Thyroid gland (tissue), 4 donors: Measurements from ENCODE around the gene GALNT18. TPM values are rescaled to one million over a fixed set of nuclear protein-coding genes. Genes with fewer than 3 reads are reported as not detected.

Experiments
- DNase-seq, 2 donors: peaks; one replicate each; pipeline ENCODE4 v3.0.0-alpha.2; 2019
- H3K27ac ChIP-seq, 3 donors: fragments of 200-600 bp; sonication (generic); 1 replicate in 2 of 3; 2 replicates in 1 of 3; pipeline ENCODE4 v1.5.1; 2016 to 2019; ENCODE audit warnings: mild to moderate bottlenecking in 1 of 3, moderate library complexity in 1 of 3
- H3K27me3 ChIP-seq: fragments of 200-600 bp; sonication (generic); one replicate; pipeline ENCODE4 v1.5.1; 2019
- H3K36me3 ChIP-seq, 2 donors: fragments of 200-600 bp; sonication (generic); one replicate each; pipeline ENCODE4 v1.5.1; 2016 to 2019
- H3K4me1 ChIP-seq, 2 donors: fragments of 200-600 bp; sonication (generic); one replicate each; pipeline ENCODE4 v1.5.1; 2017 to 2019
- H3K4me3 ChIP-seq, 3 donors: fragments of 200-600 bp; sonication (generic); replicated peaks in 1 of 3; 1 replicate in 2 of 3; 2 replicates in 1 of 3; pipeline ENCODE4 v1.5.1; 2016; ENCODE audit warnings: mild to moderate bottlenecking in 1 of 3
- H3K9me3 ChIP-seq: fragments of 200-600 bp; sonication (generic); one replicate; pipeline ENCODE4 v1.5.1; 2017
- CTCF ChIP-seq, 6 experiments: fragments of 200-600 bp in 3 of 6; fragments of 450-650 bp in 3 of 6; sonication (generic) in 3 of 6; IDR thresholded peaks; one replicate each; pipeline ENCODE4 v1.5.1; 2016 to 2019; ENCODE audit warnings: antibody characterized with exemption in 6 of 6, mild to moderate bottlenecking in 2 of 6, inconsistent platforms in 1 of 6, moderate library complexity in 1 of 6
- POLR2A ChIP-seq, 2 donors: fragments of 450-650 bp; IDR thresholded peaks; one replicate each; pipeline ENCODE4 v1.6.1; 2017; ENCODE audit warnings: antibody characterized with exemption in 2 of 2, mild to moderate bottlenecking in 2 of 2, moderate library complexity in 1 of 2
- WGBS, 2 donors: methylation state at CpG; one replicate each; pipeline ENCODE4 v1.1.5; 2017; 5-methylcytosine and 5-hydroxymethylcytosine counted together
- intact Hi-C: fragments of 100-400 bp; cut with DNase I; formaldehyde crosslinking; loops from one replicate; pipeline ENCODE4 v1.15.1; 2023
- total RNA-seq, 4 donors: library from RNA; depleted of rRNA; stranded (reverse); fragments of >200 nt; gene quantifications; one replicate each; pipeline ENCODE4 v1.2.3, GENCODE V29; 2016

GALNT18 gene
- total RNA-seq, 4 donors from 2014 or later, result 60.7 to 93.8 (median 87.5) TPM

- no peak overlapping the region for H3K4me3 ChIP-seq
- peaks cover 0 to 16% of the 10 kb centered on the region in 2 donors for H3K4me1 ChIP-seq
- DNase-seq, result no peak
- H3K27ac ChIP-seq, result no peak overlapping the region
- TF ChIP-seq POLR2A (IDR thresholded peaks at IDR 0.05) (no peak), CTCF (IDR thresholded peaks at IDR 0.05) (no peak)
- no peaks in the 10 kb centered on the region for H3K36me3 ChIP-seq
- 69 to 73% methylated on average over 4 of the region's 4 CpGs for whole genome bisulfite sequencing, 2 donors
- no peaks in the 10 kb centered on the region for H3K27me3 ChIP-seq
- no peaks in the 10 kb centered on the region for H3K9me3 ChIP-seq
- intact Hi-C loops, result no loop called here
These were observed 144.7 kb downstream of the GALNT18 start for GRCh38 chr11:11476971-11477645.

- H3K4me3 ChIP-seq, result no peak overlapping the region
- no peak for DNase-seq
- H3K9me3 ChIP-seq, result no peaks in the 10 kb centered on the region
- intact Hi-C loops, result no loop called here
- no peaks in the 10 kb centered on the region for H3K27me3 ChIP-seq
- no peaks in the 10 kb centered on the region for H3K36me3 ChIP-seq
- TF ChIP-seq POLR2A (IDR thresholded peaks at IDR 0.05), result no peak
- TF ChIP-seq CTCF (IDR thresholded peaks at IDR 0.05), result no peak
- peaks cover 0 to 15% of the 10 kb centered on the region in 2 donors for H3K4me1 ChIP-seq
- no peak overlapping the region for H3K27ac ChIP-seq
- WGBS, 2 donors, result 83 to 92% methylated on average over 2 of the region's 2 CpGs
These were observed 145.3 kb downstream of the GALNT18 start for GRCh38 chr11:11476499-11476898.

- no peak for DNase-seq
- H3K4me1 ChIP-seq, result peaks cover 0 to 13% of the 10 kb centered on the region in 2 donors
- H3K36me3 ChIP-seq, result no peaks in the 10 kb centered on the region
- no peak overlapping the region for H3K27ac ChIP-seq
- intact Hi-C loops, result no loop called here
- H3K4me3 ChIP-seq, result no peak overlapping the region
- WGBS, 2 donors, result 59 to 79% methylated on average over 2 of the region's 2 CpGs
- no peaks in the 10 kb centered on the region for H3K9me3 ChIP-seq
- H3K27me3 ChIP-seq, result no peaks in the 10 kb centered on the region
- TF ChIP-seq CTCF (IDR thresholded peaks at IDR 0.05) (no peak), POLR2A (IDR thresholded peaks at IDR 0.05) (no peak)
These were observed 149.7 kb downstream of the GALNT18 start for GRCh38 chr11:11472106-11472505.

GRCh38 chr11:11471201-11471600, 150.6 kb downstream of the GALNT18 start:
- H3K27me3 ChIP-seq, result no peaks in the 10 kb centered on the region
- H3K4me3 ChIP-seq, result no peak overlapping the region
- 70 to 93% methylated on average over 4 of the region's 4 CpGs for WGBS, 2 donors
- DNase-seq, result no peak
- intact Hi-C loops, result no loop called here
- TF ChIP-seq CTCF (IDR thresholded peaks at IDR 0.05), result no peak
- H3K4me1 ChIP-seq, result peaks cover 0 to 21% of the 10 kb centered on the region in 2 donors
- no peak overlapping the region for H3K27ac ChIP-seq
- no peaks in the 10 kb centered on the region for H3K36me3 ChIP-seq
- no peaks in the 10 kb centered on the region for H3K9me3 ChIP-seq

- H3K4me1 ChIP-seq, result peaks cover 0 to 26% of the 10 kb centered on the region in 2 donors
These were observed 152.9 kb downstream of the GALNT18 start for GRCh38 chr11:11468954-11469353.

More at GRCh38 chr11:11468954-11469353, 152.9 kb downstream of the GALNT18 start:
- intact Hi-C loops, result no loop called here
- 83 to 89% methylated on average over 5 to 6 of the region's 6 CpGs for WGBS, 2 donors
- Histone ChIP-seq H3K9me3 (no peaks in the 10 kb centered on the region), H3K36me3 (no peaks in the 10 kb centered on the region), H3K4me3 (no peak overlapping the region), H3K27ac (no peak overlapping the region), H3K27me3 (no peaks in the 10 kb centered on the region)
- no peak for DNase-seq
- TF ChIP-seq POLR2A (IDR thresholded peaks at IDR 0.05), result no peak
- TF ChIP-seq CTCF (IDR thresholded peaks at IDR 0.05), result no peak
